Measurements from ENCODE around the gene TGFBR3.

Gene TGFBR3

DNA sequence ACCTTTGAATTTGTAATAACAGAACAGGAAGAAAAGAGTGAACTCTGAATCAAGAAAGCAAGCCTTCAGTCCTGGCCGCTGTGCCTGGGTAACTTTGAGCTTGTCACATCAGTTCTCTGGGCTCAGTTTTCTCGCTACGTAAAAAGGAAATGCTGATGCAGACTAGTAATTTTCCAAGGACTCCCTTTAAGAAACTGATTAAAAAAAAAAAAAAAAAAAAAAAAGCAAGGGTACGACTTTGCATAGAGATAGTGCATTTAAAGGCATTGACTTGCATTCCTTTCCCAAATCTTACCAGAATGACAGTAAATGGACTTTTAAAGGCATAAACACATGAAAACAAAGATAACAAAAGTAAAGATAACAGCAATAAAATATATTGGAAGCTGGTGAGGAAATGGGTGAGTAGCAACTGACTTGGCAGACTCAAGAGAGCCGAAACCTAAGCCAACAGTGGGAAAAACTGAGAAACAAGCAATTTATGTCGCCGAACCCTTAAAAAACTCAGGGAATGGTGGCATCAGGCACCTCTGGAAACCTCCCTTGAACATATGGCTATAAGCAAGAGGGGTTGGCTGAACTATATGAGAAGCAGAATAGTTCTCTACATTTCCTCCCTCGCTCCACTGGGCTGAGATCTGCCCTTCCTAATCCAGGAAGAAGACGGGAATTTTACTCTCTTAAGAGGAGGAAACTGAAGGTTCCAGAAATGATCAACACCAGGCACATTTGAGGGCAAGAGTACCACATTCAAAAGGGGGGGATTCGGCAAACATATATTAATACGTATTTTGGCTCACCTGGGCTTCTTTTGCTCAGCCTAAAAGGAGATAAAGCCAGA lies 196.1 kb downstream of the TGFBR3 start:
- Mint-ChIP-seq H3K4me3 (no peak overlapping the region), H3K4me1 (peaks cover 53% of the 10 kb centered on the region)

DNA sequence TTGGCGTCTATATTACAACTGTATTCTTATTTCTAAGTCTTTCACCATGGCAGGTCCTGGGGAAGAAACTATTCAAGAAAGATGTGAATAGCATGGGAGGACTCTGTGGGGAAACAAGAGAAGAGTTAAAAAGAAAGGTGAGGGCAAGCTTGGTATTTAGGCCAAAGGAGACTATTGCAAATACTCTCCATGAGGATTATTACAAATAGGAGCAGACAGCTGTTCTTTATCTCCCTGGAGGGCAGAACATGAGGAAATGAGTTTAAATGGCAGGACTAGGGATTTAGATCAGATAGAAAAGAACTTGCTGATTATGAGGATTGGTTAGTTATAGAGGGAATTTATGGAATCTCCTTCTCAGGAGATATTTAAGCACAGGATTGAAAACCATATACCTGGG lies 198.5 kb downstream of the TGFBR3 start:
- Mint-ChIP-seq H3K4me3 (no peak overlapping the region), H3K4me1 (peaks cover 68% of the 10 kb centered on the region), H3K36me3 (ENCODE audit: low read depth) (peaks cover 47% of the 10 kb centered on the region), H3K27ac (peak overlapping the region; percentile 56 to 98 (median 60)), H3K9me3 (no peaks in the 10 kb centered on the region), H3K27me3 (ENCODE audit: low read depth) (no peaks in the 10 kb centered on the region)
- TF ChIP-seq, protein P1, sequence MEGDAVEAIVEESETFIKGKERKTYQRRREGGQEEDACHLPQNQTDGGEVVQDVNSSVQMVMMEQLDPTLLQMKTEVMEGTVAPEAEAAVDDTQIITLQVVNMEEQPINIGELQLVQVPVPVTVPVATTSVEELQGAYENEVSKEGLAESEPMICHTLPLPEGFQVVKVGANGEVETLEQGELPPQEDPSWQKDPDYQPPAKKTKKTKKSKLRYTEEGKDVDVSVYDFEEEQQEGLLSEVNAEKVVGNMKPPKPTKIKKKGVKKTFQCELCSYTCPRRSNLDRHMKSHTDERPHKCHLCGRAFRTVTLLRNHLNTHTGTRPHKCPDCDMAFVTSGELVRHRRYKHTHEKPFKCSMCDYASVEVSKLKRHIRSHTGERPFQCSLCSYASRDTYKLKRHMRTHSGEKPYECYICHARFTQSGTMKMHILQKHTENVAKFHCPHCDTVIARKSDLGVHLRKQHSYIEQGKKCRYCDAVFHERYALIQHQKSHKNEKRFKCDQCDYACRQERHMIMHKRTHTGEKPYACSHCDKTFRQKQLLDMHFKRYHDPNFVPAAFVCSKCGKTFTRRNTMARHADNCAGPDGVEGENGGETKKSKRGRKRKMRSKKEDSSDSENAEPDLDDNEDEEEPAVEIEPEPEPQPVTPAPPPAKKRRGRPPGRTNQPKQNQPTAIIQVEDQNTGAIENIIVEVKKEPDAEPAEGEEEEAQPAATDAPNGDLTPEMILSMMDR (IDR thresholded peaks at IDR 0.05; ENCODE audit: unreplicated experiment in 3 of 3) = no peak

More for the DNA sequence above, 196.1 kb downstream of the TGFBR3 start:
- peak overlapping the region; percentile 66 to 98 (median 76) for H3K27ac Mint-ChIP-seq
- H3K36me3 Mint-ChIP-seq (ENCODE audit: low read depth) = peaks cover 54% of the 10 kb centered on the region
- H3K27me3 Mint-ChIP-seq (ENCODE audit: low read depth) = no peaks in the 10 kb centered on the region
- TF ChIP-seq, protein P1 (IDR thresholded peaks at IDR 0.05; ENCODE audit: unreplicated experiment in 3 of 3) = no peak
- H3K9me3 Mint-ChIP-seq = no peaks in the 10 kb centered on the region

DNA sequence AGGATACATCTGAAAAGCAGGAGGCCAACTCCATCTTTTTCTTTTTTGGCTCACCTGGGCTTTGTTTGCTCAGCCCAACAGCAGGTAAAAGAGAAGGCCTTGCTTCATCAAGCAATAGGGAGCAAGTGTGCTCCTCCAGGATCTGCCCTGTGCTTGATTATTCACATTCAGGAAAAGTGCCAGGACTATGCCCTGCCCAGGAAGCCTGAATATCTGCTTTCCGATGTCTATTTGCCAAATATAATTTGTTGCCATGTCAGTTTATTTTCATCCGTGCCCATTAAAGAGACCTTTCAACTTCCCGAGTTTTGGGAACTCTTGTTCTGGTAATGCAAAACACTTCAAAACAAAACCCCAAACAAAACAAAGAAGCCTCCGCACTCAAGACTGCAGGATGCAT lies 200.0 kb downstream of the TGFBR3 start:
- H3K36me3 Mint-ChIP-seq (ENCODE audit: low read depth) = peaks cover 40% of the 10 kb centered on the region
- peak overlapping the region; percentile 56 to 98 (median 60) for H3K27ac Mint-ChIP-seq
- no peaks in the 10 kb centered on the region for H3K9me3 Mint-ChIP-seq
- no peak overlapping the region for H3K4me3 Mint-ChIP-seq
- H3K4me1 Mint-ChIP-seq = peaks cover 69% of the 10 kb centered on the region
- H3K27me3 Mint-ChIP-seq (ENCODE audit: low read depth) = no peaks in the 10 kb centered on the region
- TF ChIP-seq, protein P1 (IDR thresholded peaks at IDR 0.05; ENCODE audit: unreplicated experiment in 3 of 3) = no peak

DNA sequence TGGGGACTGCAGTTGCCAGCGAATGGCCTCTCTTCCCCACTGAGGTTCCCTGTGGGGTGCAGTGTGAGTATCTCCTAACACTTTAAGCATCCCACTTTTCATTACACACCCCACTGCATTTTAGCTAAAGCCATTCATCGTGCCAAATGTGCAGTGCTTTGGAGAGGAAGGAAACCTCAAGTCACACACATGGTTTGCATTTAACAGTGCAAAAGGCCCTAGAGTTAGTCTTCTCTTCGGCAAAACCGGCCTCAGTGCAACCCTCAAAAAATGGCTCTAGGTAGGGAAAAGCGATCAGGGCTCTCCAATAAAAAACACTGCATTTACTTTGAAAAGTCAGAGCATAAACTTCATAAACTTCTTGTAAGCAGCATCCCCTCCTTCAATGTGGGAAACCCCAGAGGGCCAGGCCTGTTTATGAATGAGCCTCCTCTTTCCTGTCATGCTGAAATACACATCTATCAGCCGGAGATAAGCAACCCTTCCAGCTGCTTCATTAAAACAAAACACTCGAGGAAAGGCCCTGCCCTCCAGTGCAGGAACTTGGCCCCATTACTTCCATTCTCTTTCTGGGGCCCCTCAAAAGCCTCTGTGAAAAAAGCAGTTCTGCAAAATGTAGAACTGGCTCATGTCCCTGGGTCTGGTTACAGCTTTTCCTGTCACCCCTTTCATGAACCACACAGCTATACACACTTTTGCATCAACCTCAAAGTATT lies 201.3 kb downstream of the TGFBR3 start:
- Mint-ChIP-seq H3K27me3 (ENCODE audit: low read depth) (no peaks in the 10 kb centered on the region), H3K36me3 (ENCODE audit: low read depth) (peaks cover 35% of the 10 kb centered on the region)

DNA sequence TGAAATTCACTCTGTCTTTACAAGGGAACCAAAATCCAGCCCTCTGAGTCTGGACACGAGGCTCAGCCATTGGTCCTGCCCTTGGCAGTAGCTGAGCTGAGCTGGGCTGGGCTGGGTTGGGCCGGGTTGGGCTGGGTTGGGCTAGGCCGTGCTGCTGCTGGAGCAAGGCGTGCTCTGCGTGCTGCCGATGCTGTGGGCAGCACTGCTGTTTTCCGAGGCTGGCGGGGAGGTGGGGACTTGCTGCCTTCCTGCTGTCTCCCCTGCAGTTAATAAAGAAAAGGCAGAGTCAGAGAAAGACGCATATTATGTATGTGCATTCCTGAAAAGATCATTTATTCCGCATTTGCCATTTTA lies 202.4 kb downstream of the TGFBR3 start:
- H3K4me3 Mint-ChIP-seq = no peak overlapping the region
- H3K27ac Mint-ChIP-seq = peak overlapping the region; percentile 95 to 99 (median 98)
- TF ChIP-seq, protein P1 (IDR thresholded peaks at IDR 0.05; ENCODE audit: unreplicated experiment in 3 of 3) = no peak
- H3K9me3 Mint-ChIP-seq = no peaks in the 10 kb centered on the region
- peaks cover 73% of the 10 kb centered on the region for H3K4me1 Mint-ChIP-seq
- H3K27me3 Mint-ChIP-seq (ENCODE audit: low read depth) = no peaks in the 10 kb centered on the region
- H3K36me3 Mint-ChIP-seq (ENCODE audit: low read depth) = peaks cover 38% of the 10 kb centered on the region

More for the DNA sequence above, 201.3 kb downstream of the TGFBR3 start:
- TF ChIP-seq, protein P1 (IDR thresholded peaks at IDR 0.05; ENCODE audit: unreplicated experiment in 3 of 3) = no peak
- Mint-ChIP-seq H3K4me1 (peaks cover 75% of the 10 kb centered on the region), H3K27ac (peak overlapping the region; percentile 95 to 99 (median 98)), H3K9me3 (no peaks in the 10 kb centered on the region), H3K4me3 (peak overlapping the region in 2 of 3 experiments; percentile 34 to 61)

All from nephron (organoid).